NCI-H524 treated with DMSO at 0.1 percent for 48 hours (cell line): Measurements from ENCODE around the gene DHDH.
"Not testable (repeated sequence)": the region's sequence is repeated elsewhere in the genome, so short reads cannot be mapped to it uniquely, and the experiment has no call there.

Source experiments
- DNase-seq: peaks from one replicate; lab custom pipeline; 2025; lab: John Stamatoyannopoulos, UW

The DHDH gene

DNA sequence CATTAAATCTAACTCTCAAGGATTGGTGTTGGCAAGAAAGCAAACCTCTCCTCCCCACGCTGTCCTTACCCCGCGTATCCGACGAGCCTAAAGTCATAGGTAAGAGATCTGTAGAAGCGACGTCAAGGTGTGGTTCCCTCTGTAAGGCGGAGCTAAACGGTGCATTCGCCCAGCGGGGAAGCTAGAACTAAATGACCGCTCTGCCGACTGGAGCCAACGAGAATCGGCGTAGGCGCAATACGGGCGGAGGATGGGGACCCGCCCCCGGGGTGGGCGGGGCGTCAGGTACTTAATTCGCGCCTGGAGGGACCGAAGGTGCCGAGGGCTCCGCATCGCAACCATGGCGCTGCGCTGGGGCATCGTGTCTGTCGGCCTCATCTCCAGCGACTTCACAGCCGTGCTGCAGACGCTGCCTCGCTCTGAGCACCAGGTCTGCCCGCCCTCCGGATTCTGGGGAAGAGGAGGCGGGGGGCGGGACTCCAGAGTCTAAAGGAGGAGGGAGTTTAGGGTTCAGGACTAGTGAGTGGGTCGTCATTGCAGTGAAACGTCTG is at the start of gene DHDH:
Gene DHDH, plus strand, starts transcription at position 318 of the 551 bp plus-strand sequence. Its CDS starts 23 bp downstream, at position 341.
- DNase-seq = peak; percentile 15

DNA sequence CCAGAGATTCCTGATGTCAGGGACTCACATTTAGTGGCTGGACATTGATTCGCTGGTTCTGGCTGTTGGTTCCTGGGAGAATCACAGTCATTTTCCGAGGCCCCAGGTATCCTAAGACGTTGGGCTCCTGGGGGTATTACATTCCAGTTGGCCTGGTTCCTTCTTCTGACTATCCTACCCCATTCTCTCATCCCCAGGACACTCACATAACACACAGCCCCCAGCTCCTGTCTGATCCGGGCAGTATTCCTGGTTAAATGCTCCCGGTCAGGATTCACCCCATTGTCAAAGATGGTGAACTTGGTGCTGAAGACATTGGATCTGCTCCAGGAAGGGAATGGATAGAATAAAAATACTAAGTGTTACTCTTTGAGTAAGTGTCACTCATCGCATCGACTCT is 49.8 kb upstream of the DHDH start:
- no peak for DNase-seq

DNA sequence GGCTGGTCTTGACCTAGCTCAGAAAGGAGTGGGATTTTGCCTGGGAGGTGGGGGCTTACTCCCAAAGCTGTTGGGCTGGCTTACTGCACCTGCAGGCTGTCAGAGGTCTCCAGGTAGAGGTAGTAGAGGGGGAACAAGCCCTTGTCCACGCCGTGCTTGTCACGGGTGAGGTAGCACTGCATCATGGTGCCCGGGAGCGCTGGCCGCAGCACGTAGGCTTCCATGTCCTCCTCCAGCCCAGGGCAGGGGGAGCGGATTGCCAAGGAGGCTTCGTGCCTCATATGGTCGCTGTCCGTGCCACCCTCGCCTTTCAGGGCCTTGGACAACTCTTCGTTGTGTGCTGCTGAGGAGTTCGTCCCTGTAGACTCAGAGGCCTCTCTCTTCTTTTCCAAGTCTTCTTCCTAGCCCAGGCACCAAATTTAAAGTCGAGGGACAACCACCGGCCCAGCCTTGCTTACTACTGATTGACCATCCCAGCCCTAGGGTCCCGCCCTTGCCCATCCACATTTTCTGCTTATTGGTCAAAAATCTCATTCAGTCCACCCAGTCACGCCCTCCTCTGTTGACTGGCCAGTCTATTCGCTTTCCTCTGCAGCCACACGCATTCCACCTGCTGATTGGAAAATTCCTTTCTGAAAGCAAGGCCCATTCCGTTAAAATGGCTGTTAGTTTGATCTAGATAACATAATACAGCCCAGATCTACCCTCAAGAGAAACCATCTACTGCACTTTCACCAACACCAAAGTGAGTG is 45.5 kb upstream of the DHDH start:
- no peak for DNase-seq

DNA sequence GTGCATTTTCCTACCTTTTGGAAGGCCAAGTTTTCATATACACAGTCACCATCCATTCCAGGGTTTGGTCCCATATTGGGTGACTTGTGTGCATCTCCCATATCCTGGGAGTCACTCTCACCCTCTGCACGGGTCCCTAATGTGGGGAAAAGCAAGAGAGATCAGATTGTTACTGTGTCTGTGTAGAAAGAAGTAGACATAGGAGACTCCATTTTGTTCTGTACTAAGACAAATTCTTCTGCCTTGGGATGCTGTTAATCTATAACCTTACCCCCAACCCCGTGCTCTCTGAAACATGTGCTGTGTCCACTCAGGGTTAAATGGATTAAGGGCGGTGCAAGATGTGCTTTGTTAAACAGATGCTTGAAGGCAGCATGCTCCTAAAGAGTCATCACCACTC is 44.0 kb upstream of the DHDH start:
- DNase-seq = not testable (repeated sequence)

DNA sequence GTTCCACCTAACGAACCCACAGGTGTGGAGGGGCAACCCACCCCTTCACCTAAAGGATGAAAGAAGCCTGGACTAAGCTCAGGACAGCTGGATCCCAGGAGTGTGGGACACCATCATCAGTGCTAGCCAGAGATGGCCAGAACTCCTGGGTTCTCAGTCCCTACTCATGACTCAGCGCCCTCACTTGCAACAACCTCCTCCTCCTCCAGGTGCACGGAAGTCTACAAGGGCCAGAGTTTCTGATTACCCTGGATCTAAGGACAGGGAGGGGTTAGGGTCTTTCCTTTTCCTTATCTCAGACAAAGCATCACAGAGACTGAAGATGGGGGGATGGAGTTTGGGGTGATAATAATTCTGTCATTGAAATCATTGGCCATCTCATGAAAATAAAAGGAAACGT is 42.9 kb upstream of the DHDH start:
- DNase-seq = no peak

DNA sequence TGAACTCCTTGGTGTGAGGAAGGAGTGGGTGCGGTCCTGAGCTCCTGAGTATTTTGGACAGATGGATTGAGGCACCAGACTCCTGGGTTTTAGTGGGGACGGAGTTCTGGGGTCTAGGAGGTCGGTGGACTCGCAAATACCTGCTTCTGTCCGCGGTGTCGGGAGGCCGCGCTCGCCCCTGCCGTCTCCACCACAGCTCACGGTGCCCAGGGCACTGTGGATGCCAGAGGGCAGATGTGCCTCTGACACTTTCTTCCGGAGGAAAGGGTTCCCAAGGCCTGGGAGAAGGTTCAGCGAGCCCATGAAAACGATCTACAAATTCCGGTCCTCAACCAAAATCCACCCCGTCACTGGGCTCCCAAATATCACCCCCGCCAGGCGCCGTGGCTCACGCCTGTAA is 38.3 kb upstream of the DHDH start:
- no peak for DNase-seq

DNA sequence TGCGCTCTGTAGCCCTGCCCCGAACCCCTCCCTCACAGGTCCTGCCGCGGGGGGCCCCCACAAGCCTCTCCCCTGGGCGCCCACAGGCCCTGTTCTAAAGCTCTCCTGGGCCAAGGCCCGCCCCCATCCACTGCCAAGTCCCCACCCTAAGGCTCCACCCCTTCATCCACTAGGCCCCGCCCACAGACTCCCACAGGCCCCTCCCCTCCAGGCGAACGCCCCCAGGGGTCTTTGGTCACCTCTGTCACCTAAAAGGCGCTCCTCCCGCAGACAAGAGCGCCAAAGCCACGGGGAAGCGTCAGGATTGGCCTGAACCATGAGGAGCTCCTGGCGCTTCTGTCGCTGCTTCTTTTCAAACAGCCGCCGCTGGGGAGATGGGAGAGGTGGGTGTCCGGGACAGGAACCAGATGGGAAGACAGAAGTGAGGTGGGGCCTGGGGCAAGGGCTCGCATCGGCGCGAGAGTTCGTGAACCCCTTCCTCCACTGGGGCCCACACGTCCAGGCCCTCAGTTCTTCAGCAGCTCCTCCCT is 37.2 kb upstream of the DHDH start:
- no peak for DNase-seq

DNA sequence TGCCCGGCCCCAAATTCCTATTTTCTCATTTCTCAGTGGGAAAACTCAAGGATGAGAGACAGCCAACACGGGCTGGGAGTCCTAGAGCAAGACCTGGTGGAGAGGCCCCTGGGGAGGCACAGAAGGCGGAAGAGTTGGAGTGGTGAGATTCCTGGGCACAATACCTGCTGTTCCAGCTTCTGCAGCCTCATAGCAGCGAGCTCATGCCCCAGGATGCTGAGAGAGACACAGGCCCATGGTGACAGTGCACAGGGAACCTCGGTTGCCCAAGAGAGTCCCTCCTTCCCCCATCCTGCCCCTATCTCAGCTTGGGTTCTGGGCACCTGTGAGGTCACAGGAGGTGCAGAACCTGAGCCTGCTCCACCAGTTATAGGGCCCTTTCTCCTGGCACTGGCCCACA is 36.3 kb upstream of the DHDH start:
- no peak for DNase-seq

DNA sequence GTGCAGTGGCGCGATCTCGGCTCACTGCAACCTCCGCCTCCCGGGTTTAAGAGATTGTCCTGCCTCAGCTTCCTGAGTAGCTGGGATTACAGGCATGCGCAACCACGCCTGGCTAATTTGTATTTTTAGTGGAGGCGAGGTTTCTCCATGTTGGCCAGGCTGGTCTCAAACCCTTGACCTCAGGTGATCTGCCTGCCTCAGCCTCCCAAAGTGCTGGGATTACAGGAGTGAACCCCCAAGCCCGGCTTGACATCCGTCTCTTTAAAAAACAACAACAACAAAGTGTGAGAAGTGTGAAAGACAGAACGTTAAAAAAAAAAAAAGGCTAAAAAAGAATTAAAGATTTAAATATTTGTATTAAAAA is 34.1 kb upstream of the DHDH start:
- DNase-seq = not testable (repeated sequence)

DNA sequence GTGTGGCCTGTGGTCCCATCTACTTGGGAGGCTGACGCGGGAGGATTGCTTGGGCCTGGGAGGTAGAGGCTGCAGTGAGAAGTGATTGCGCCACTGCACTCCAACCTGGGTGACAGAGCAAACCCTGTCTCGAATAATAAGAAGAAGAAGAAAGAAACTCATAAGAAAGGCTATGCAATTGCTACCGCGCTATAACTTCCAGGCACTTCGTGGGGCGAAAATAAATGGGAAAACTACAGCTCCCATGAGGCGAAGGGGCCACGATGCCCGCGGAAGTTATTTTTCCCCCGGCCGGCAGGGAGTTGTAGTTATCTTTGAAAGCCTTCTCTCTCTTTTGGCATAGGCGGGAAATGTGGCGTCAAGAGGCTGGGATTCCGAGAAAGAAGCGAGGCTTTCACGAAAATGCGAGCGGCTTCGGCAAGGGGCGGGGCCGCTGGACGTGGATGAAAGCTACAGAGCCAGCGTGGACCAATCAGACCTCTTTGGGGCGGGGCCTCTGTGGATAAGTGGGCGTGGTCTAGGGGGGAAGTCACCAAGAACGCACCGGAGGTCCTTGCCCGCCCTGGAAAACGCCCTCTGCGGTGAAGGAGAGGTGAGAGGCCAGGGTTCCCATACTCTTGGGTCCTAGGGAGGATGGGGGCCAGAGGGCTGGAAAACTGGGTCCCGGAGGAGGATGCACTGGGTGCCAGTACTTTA is 33.6 kb upstream of the DHDH start, which contains the start of gene NUCB1:
Gene NUCB1, plus strand, starts transcription at position 532 of the 696 bp plus-strand sequence. CDS start 485 bp downstream, outside the sequence.
- DNase-seq = peak; percentile 87

DNA sequence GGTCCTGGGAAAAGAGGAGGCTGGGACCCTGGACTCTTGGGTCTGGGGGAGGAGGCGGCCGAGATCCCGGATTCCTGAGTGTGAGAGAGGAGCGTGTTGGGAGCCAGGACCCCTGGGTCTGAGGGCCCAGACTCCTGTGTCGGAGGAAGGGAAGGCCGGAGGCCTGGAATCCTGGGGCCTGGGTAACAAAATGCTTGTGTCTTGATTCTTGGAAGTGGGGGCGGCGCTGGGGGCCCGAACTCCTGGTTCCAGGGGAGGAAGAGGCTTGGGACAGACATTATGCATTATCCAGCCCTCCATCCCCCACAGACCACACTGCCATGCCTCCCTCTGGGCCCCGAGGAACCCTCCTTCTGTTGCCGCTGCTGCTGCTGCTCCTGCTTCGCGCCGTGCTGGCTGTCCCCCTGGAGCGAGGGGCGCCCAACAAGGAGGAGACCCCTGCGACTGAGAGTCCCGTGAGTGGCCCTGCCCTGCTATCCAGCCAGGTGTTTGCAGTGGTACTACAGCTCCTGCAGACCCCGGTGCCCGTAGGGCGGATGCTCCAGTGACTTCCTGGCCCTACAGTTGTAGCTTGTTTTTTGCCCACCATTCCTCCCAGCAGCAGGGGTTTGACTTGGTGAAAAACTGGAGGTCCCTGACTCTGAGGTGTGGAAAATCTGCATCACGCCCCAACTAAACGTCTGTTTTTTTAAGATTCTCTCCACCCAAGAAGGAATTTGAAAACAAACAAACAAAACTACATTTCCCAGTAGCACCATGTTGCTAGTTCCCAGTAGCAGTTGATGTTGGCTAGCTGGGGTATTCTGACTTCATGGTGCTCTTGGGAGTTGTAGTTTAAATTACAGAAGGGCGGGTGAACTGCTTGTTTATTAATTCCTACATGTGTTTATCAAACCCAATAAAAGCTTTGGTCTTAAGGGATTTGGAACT is 32.8 kb upstream of the DHDH start:
- no peak for DNase-seq

DNA sequence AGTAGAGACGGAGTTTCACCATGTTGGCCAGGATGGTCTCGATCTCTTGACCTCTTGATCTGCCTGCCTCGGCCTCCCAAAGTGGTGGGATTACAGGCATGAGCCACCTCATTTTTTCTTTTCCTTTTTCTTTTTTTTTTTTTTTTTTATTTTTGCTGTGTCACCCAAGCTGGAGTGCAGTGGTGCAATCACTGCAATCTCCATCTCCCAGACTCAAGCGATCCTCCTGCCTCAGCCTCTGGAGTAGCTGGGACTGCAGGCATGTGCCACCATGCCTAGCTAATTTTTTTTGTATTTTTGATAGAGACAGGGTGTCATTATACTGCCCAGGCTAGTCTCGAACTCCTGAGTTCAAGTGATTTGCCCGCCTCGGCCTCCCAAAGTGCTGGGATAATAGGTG is 31.2 kb upstream of the DHDH start:
- not testable (repeated sequence) for DNase-seq

DNA sequence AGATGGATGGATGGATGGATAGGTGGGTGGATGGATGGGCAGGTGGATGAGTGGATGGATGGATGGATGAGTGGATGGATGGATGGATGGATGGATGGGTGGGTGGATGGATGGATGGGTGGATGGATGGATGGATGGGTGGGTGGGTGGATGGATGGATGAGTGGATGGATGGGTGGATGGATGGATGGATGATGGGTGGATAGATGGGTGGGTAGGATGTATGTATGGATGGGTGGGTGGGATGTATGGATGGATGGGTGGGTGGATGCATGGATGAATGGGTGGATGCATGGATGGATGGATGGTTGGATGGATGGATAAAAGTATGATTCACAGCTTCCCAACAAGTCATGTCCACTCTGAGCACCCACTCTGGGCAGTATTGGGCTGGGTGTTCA is 29.7 kb upstream of the DHDH start:
- not testable (repeated sequence) for DNase-seq

DNA sequence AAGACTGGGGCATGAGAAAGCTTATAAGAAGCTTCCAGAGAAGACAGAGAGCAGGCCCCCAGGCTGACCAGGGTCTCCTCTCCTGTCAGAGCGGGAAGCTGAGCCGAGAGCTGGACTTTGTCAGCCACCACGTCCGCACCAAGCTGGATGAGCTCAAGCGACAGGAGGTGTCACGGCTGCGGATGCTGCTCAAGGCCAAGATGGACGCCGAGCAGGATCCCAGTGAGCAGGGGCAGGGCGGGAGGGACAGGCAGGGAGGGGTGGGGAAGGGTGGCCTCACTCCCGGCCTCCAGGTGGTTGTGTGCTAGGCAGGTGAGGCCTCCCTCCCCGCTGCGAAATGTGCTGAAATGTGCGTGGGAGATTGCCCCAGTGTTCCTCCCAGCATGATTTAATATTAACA is 27.8 kb upstream of the DHDH start:
- no peak for DNase-seq

DNA sequence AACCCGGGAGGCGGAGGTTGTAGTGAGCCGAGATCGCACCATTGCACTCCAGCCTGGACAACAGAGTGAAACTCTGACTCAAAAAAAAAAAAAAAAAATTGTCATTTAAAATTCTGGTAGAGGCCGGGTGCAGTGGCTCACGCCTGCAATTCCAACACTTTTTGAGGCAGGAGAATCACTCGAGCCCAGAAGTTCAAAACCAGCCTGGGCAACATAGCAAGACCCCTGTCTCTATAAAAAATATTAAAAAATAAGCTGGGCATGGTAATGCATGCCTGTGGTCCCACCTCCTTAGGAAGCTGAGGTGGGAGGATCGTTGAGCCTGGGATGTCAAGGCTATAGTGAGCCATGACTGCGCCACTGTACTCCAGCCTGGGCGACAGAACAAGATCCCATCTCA is 27.2 kb upstream of the DHDH start:
- DNase-seq = no peak

DNA sequence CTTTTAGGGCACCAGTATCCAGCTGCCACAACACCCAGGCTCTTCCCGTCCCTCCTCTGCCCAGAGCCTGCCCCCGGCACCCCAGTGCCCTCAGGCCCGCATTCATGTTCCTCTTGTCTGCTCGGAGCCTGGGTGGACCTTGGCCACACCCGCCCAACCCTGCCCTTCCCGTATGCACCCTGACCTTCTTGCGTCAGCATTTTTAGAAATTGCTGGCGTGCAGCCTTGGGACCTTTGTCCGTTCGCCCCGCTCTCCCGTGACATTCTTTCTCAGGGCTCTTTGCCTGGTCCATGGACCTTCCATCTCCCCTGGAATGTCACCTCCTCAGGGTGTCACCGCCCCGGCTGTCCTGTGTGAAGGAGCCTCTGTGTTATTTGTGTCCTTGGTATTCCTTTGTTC is 25.8 kb upstream of the DHDH start:
- no peak for DNase-seq

DNA sequence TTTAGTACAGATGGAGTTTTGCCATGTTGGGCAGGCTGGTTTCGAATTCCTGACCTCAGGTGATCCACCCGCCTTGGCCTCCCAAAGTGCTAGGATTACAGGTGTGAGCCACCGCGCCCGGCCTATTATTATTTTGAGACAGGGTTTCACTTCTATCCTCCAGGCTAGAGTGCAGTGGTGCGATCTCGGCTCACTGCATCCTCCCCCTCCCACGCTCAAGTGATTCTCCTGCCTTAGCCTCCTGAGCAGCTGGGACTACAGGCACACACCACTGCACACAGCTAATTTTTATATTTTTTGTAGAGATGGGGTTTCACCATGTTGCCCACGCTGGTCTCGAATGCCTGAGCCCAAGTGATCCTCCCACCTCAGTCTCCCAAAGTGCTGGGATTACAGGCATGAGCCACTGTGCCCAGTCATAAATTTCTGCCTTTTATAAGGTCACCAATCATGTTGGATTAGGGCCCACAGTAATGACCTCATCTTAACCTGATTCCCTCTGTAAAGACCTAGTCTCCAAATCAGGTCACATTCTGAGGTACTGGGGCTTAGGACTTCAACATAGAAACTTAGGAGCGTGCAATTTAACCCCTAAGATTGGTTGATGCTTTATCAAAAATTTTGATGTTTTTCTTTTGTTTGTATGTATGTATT is 23.9 kb upstream of the DHDH start:
- DNase-seq = not testable (repeated sequence)

DNA sequence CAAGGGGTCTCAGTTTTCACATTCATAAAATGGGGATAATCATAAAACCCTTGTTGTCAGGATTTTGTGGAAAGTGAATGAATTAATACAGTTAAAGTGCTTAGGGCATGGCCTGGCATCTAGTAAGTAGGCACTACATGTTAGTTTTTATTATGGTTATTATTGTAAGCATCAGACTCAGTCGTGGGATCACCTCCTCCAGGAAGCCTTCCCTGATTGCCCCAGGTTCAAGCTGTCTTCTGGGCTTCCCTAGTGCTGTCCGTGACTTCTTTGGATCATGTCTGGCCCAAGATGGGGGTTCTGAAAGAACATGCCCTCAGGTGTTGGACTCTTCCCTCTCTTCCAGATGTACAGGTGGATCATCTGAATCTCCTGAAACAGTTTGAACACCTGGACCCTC is 22.7 kb upstream of the DHDH start:
- no peak for DNase-seq

DNA sequence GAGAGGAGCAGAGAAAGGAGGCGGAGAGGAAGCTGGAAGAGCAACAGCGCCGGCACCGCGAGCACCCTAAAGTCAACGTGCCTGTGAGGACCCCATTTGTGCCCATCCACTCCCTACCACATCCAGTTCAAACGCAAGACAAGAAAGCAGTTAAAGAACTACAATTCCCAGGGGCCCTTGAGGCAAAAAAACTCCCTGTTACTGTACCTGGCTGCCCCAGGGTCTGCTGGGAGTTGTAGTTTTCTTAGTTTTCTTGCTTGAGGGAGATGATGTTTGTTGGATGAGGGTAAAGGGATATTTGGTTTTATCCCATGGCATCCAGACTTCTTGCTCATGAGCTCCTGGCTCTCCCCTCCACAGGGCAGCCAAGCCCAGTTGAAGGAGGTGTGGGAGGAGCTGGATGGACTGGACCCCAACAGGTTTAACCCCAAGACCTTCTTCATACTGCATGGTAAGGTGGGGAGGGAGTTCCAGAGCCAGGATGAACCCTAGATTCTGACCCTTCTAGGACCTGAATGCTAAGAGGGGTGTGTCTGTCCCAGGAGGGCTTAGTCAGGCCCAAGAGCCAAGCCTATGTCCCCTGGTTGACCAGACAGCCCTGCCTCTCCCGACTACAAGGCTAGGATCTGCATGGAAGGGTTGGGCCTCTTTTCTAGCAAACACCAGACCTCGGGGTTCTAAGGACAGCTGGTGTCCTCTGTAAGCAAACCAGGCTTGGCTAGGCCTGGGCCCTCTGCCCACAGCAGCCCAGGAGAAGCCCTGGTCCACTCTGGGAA is 20.2 kb upstream of the DHDH start:
- no peak for DNase-seq

DNA sequence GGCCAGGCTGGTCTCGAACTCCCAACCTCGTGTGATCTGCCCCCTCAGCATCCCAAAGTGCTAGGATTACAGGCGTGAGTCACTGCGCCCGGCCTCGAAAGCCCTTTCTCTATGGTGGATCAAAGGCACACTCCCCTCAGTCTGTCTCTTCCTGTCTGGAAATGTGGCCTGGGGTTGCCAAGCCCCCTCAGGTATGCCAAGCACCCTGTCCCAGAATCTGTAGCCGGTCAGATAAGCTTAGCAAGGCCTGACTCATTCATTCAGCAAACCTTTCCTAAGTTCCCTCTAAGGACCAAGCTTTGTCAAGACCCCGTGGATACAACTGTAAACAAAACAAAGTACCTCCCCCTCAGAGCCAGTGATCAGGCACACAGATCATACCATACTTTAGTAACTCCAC is 19.3 kb upstream of the DHDH start:
- DNase-seq = no peak

DNA sequence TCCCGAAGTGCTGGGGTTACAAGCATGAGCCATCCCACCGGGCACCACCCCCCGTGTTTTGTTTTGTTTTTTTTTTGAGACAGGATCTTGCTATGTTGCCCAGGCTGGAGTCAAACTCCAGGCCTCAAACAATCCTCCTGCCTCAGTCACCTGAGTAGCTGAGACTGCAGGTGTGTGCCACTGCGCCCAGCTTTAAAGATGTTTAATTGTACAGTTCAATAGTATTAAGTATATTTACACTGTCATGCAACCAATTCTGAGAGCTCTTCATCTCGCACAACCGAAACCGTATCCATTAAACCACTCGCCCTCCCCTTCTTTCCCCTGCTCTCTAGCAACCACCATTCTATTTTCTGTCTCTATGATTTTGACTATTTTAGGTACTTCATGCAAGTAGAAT is 17.7 kb upstream of the DHDH start:
- no peak for DNase-seq
